Upper lobe of left lung (tissue), 6 donors: ENCODE results near the gene SCLY. TPM values are rescaled to one million over a fixed set of nuclear protein-coding genes. Genes with fewer than 3 reads are reported as not detected.
A peak's percentile ranks its signal among the peaks of the same experiment; 100 is the strongest.

Source experiments
- ATAC-seq, 2 donors: fragments of 200-7000 bp; cut with Tn5 transposase; one replicate each; pipeline ENCODE4 v1.9.1; 2022; ENCODE audit warnings: mild to moderate bottlenecking in 2 of 2, moderate library complexity in 2 of 2; ENCODE audit not compliant: low FRiP score in 2 of 2
- DNase-seq, 2 donors: peaks; one replicate each; pipeline ENCODE4 v3.0.0-alpha.2; 2019 to 2020
- H3K27ac ChIP-seq, 4 donors: fragments of 200-600 bp; sonication (generic); one replicate each; pipeline ENCODE4 v1.5.1; 2016 to 2019
- H3K27me3 ChIP-seq, 4 donors: fragments of 200-600 bp; sonication (generic); one replicate each; pipeline ENCODE4 v1.5.1; 2017 to 2019
- H3K36me3 ChIP-seq, 4 donors: fragments of 200-600 bp; sonication (generic); one replicate each; pipeline ENCODE4 v1.5.1; 2016 to 2019
- H3K4me1 ChIP-seq, 4 donors: fragments of 200-600 bp; sonication (generic); one replicate each; pipeline ENCODE4 v1.5.1; 2018 to 2019
- H3K4me3 ChIP-seq, 4 donors: fragments of 200-600 bp; sonication (generic); one replicate each; pipeline ENCODE4 v1.5.1; 2017 to 2019; ENCODE audit warnings: mild to moderate bottlenecking in 2 of 4, moderate library complexity in 1 of 4
- H3K9me3 ChIP-seq, 4 donors: fragments of 200-600 bp; sonication (generic); one replicate each; pipeline ENCODE4 v1.5.1; 2018 to 2019
- EP300 ChIP-seq, 4 donors: sonication (generic); formaldehyde crosslinking; IDR thresholded peaks; one replicate each; pipeline ENCODE4 v1.5.1; 2017; ENCODE audit warnings: antibody characterized with exemption in 4 of 4, control low read depth in 2 of 4
- POLR2A ChIP-seq, 4 donors: fragments of 450-650 bp; IDR thresholded peaks; one replicate each; pipeline ENCODE4 v1.5.1; 2016 to 2017; ENCODE audit warnings: antibody characterized with exemption in 4 of 4, mild to moderate bottlenecking in 2 of 4
- POLR2AphosphoS5 ChIP-seq, 2 donors: sonication (generic); formaldehyde crosslinking; IDR thresholded peaks; one replicate each; pipeline ENCODE4 v1.5.1; 2017; ENCODE audit warnings: antibody characterized with exemption in 2 of 2
- WGBS, 2 donors: methylation state at CpG; one replicate each; pipeline ENCODE4 v1.1.5; 2017 to 2018; 5-methylcytosine and 5-hydroxymethylcytosine counted together
- total RNA-seq, 6 donors: library from RNA; depleted of rRNA in 4 of 6; stranded (reverse); fragments of >200 nt in 4 of 6; gene quantifications; one replicate each; pipeline versions ENCODE4 v1.1.0 to v1.2.1, GENCODE V29; 2016 to 2021
- TF ChIP-seq, protein P1 (sequence below), 6 experiments: fragments of 450-650 bp in 4 of 6; fragments of 200-600 bp in 2 of 6; sonication (generic) in 2 of 6; IDR thresholded peaks; one replicate each; pipeline ENCODE4 v1.5.1; 2016 to 2019; ENCODE audit warnings: antibody characterized with exemption in 6 of 6
- donor health status: DM: no; HTN: no; CAD: no; lungs with moderate emphysema.
- donor health status: DM: no; HTN: yes; CAD: no; lungs with severe emphysema.

The SCLY gene
- total RNA-seq, 6 donors from 2014 or later, result 9.4 to 19.9 (median 11.1) TPM

DNA sequence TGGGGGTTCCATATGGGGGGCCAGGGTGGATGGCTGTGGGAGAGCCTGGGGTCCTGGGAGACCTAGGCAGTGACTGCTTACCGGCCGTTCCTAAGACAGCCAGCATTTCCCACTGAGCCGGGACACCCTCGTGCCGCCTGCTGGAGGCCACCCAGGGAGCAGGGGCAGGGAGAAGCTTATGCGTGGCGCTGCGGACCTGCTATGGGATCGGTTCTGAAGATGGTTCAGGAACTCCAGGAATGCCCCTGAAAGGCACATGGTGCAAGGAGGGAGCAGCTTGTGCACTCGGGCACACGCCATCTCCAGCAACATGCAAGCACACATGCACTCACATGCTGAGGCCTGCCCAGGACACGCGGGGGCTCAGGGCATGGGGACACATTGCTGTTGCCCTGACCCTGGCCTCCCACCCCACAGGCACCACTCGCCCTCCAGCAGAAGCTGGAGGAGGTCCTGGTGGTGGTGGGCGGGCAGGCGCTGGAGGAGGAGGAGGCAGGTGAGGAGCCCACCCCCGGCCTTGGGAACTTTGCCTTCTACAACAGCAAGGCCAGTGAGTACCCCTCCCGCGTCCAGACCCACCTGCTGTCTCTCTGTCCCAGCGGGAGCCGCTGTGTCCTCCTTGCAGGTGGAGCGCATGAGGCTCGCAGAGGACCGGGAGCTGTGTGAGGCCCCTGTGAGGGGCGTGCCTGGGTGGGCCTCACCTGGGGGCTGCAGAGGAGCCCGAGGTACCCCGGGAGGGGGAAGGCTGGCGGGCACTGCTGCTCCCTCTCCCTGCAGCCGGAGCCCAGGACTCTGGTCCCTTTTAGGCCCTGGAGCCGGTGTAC is 81.8 kb downstream of the SCLY start:
- no peak overlapping the region for H3K4me3 ChIP-seq
- no peaks in the 10 kb centered on the region for H3K9me3 ChIP-seq
- peak in 1 of 2 donors; percentile 74 for DNase-seq
- no peak for ATAC-seq
- peak overlapping the region in 1 of 4 donors; percentile 11 for H3K27ac ChIP-seq
- TF ChIP-seq, protein P1, sequence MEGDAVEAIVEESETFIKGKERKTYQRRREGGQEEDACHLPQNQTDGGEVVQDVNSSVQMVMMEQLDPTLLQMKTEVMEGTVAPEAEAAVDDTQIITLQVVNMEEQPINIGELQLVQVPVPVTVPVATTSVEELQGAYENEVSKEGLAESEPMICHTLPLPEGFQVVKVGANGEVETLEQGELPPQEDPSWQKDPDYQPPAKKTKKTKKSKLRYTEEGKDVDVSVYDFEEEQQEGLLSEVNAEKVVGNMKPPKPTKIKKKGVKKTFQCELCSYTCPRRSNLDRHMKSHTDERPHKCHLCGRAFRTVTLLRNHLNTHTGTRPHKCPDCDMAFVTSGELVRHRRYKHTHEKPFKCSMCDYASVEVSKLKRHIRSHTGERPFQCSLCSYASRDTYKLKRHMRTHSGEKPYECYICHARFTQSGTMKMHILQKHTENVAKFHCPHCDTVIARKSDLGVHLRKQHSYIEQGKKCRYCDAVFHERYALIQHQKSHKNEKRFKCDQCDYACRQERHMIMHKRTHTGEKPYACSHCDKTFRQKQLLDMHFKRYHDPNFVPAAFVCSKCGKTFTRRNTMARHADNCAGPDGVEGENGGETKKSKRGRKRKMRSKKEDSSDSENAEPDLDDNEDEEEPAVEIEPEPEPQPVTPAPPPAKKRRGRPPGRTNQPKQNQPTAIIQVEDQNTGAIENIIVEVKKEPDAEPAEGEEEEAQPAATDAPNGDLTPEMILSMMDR (IDR thresholded peaks at IDR 0.05), result no peak
- no peak for TF ChIP-seq POLR2A (IDR thresholded peaks at IDR 0.05)
- 81 to 85% methylated on average over 3 to 27 of the region's 30 CpGs for WGBS, 2 donors
- peaks cover 8 to 28% (median 16%) of the 10 kb centered on the region in 4 donors for H3K4me1 ChIP-seq
- H3K27me3 ChIP-seq, result no peaks in the 10 kb centered on the region
- H3K36me3 ChIP-seq, result no peaks in the 10 kb centered on the region

DNA sequence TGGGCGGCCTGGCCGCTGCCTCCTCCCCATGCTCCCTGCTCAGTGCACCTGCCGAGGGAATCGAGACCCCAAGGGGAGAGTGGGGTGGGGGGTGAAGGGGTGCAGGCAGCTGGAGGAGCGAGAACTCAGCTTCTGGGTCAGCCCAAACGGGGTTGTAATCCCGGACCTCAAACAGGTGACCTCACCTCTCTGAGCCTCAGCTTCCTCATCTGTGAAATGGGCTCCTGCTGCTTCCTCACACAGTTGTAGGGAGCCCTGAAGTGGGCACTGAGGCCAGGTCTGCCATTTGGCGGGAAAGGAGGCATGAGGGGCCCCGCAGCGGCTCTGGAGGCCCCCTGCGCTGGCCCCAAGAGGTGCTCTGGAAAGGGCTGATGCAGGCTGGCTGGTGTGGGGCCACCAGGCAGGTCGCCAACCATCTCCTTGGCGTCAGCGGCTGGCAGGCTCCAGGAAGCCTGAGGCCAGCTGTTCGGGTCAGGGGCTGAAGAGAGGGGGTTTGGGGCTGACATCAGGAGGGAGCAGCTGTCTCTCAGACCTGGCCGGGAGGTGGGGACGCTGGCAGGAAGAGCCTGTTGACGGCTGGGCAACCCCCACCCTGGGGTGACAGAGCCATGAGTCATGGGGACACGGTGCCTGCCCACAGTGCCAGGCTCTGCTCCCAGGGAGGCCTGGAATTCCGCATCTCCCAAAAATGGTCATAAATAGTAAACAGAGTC is 82.6 kb downstream of the SCLY start:
- no peaks in the 10 kb centered on the region for H3K27me3 ChIP-seq
- 44 to 77% methylated on average over 3 to 18 of the region's 20 CpGs for WGBS, 2 donors
- DNase-seq, result peak in 1 of 2 donors; percentile 70
- H3K9me3 ChIP-seq, result no peaks in the 10 kb centered on the region
- peak overlapping the region in 1 of 4 donors; percentile 38 for H3K27ac ChIP-seq
- H3K4me1 ChIP-seq, result peaks cover 4 to 28% (median 14%) of the 10 kb centered on the region in 4 donors
- TF ChIP-seq EP300 (IDR thresholded peaks at IDR 0.05), result no peak
- TF ChIP-seq POLR2AphosphoS5 (IDR thresholded peaks at IDR 0.05), result no peak
- TF ChIP-seq POLR2A (IDR thresholded peaks at IDR 0.05), result no peak
- TF ChIP-seq, protein P1 (IDR thresholded peaks at IDR 0.05), result no peak
- no peak for ATAC-seq
- H3K36me3 ChIP-seq, result no peaks in the 10 kb centered on the region
- no peak overlapping the region for H3K4me3 ChIP-seq

DNA sequence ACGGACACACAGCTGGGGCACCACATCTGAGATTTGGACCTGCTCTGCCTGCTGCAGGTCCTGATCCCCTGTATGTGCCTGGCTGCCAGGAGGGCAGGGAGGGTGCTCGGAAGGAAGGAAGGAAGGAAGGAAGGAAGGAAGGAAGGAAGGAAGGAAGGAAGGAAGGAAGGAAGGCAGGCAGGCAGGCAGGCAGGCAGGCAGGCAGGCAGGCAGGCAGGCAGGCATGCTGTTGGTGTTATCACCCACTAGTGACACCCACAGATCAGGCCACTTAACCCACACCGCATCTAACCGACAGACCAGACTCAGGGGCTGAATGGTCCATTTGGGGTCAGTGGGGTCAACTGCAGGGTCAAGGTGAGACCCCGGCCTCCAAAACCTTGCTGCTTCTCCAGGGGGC is 83.5 kb downstream of the SCLY start:
- Histone ChIP-seq H3K9me3 (no peaks in the 10 kb centered on the region), H3K36me3 (no peaks in the 10 kb centered on the region), H3K4me1 (peaks cover 4 to 25% (median 14%) of the 10 kb centered on the region in 4 donors), H3K27me3 (no peaks in the 10 kb centered on the region), H3K27ac (no peak overlapping the region), H3K4me3 (no peak overlapping the region)
- no peak for ATAC-seq
- 74 to 88% methylated on average over 5 of the region's 5 CpGs for WGBS, 2 donors
- DNase-seq, result no peak
- TF ChIP-seq, protein P1 (IDR thresholded peaks at IDR 0.05), result no peak
- no peak for TF ChIP-seq EP300 (IDR thresholded peaks at IDR 0.05)
- TF ChIP-seq POLR2A (IDR thresholded peaks at IDR 0.05), result no peak
- TF ChIP-seq POLR2AphosphoS5 (IDR thresholded peaks at IDR 0.05), result no peak

DNA sequence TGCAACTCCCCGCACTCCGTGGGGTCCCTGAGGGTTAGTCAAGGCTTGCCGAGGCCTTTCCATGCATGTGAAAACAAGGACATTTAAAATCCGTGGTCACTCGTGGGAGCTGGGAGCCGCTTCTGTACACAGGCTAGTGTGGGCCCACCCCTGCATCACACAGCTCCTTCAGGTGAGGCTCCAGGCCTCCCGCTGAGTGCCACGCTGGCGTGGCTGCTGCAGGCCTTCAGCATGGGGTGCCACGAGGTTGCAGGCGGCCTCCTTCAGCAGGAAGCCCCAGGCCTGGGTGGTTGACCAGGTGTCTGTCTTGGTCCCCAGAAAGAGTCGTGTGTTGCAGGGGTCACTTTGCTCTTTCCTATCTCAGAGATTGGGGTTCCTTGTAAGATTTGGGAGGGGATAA is 84.2 kb downstream of the SCLY start:
- no peaks in the 10 kb centered on the region for H3K9me3 ChIP-seq
- no peaks in the 10 kb centered on the region for H3K36me3 ChIP-seq
- ATAC-seq, result no peak
- H3K4me1 ChIP-seq, result peaks cover 4 to 19% (median 14%) of the 10 kb centered on the region in 4 donors
- TF ChIP-seq POLR2A (IDR thresholded peaks at IDR 0.05) (no peak), EP300 (IDR thresholded peaks at IDR 0.05) (no peak), POLR2AphosphoS5 (IDR thresholded peaks at IDR 0.05) (no peak)
- TF ChIP-seq, protein P1 (IDR thresholded peaks at IDR 0.05), result no peak
- no peak overlapping the region for H3K27ac ChIP-seq
- WGBS, 2 donors, result 87 to 89% methylated on average over 6 to 11 of the region's 12 CpGs
- DNase-seq, result peak in 1 of 2 donors; percentile 71
- H3K27me3 ChIP-seq, result no peaks in the 10 kb centered on the region
- no peak overlapping the region for H3K4me3 ChIP-seq
